ENCODE measurements around the gene MYLIP. TPM values are rescaled to one million over a fixed set of nuclear protein-coding genes. Genes with fewer than 3 reads are reported as not detected.

The MYLIP gene
- total and polyA plus RNA-seq, 2 of the 13 experiments (the other 11 are each of a cell fraction or from before 2014, with no cell fraction given) = 3.4 to 10.8 TPM

GRCh38 chr6:16134430-16134829, 5.5 kb downstream of the MYLIP start (continued):
- TF ChIP-seq ZNF142 (CRISPR knock-in tag; IDR thresholded peaks at IDR 0.05) (no peak), ZNF558 (CRISPR knock-in tag; IDR thresholded peaks at IDR 0.05; ENCODE audit: borderline replicate concordance) (no peak), ZNF598 (CRISPR knock-in tag; IDR thresholded peaks at IDR 0.05; ENCODE audit: borderline replicate concordance) (no peak), ZKSCAN1 (IDR thresholded peaks at IDR 0.05; ENCODE audit: low read length) (no peak), BATF2 (CRISPR knock-in tag; IDR thresholded peaks at IDR 0.05) (no peak), NCOA2 (CRISPR knock-in tag; IDR thresholded peaks at IDR 0.05) (no peak), ZNF407 (CRISPR knock-in tag; IDR thresholded peaks at IDR 0.05; ENCODE audit: not compliant biosample characterization) (no peak), PRDM15 (CRISPR knock-in tag; IDR thresholded peaks at IDR 0.05) (no peak)
